GM23248 (cell line): ENCODE data around the gene EML1. TPM values are rescaled to one million over a fixed set of nuclear protein-coding genes. Genes with fewer than 3 reads are reported as not detected.

Experiments used
- DNase-seq: peaks from one replicate; pipeline ENCODE4 v3.0.0-alpha.2; 2015
- H2AFZ ChIP-seq: fragments of 200-600 bp; sonication (generic); 2 replicates; pipeline ENCODE4 v1.6.1; 2016; ENCODE audit warnings: antibody characterized with exemption
- H3F3A ChIP-seq: fragments of 200-600 bp; sonication (generic); 2 replicates; pipeline ENCODE4 v1.6.1; 2016; ENCODE audit warnings: mild to moderate bottlenecking, antibody characterized with exemption, mixed run types; ENCODE audit not compliant: insufficient read depth
- H3K27ac ChIP-seq: fragments of 200-600 bp; sonication (generic); 2 replicates; pipeline ENCODE4 v1.5.1; 2016; ENCODE audit warnings: mild to moderate bottlenecking
- H3K27me3 ChIP-seq: fragments of 200-600 bp; sonication (generic); replicated peaks from 2 replicates; pipeline ENCODE4 v1.6.1; 2016; ENCODE audit warnings: mild to moderate bottlenecking; ENCODE audit not compliant: insufficient read depth
- H3K36me3 ChIP-seq: fragments of 200-600 bp; sonication (generic); 2 replicates; pipeline ENCODE4 v1.6.1; 2016; ENCODE audit warnings: low read depth, mild to moderate bottlenecking
- H3K4me1 ChIP-seq: fragments of 200-600 bp; sonication (generic); 2 replicates; pipeline ENCODE4 v1.6.1; 2016; ENCODE audit warnings: mild to moderate bottlenecking; ENCODE audit not compliant: insufficient read depth
- H3K4me2 ChIP-seq: fragments of 200-600 bp; sonication (generic); one replicate; pipeline ENCODE4 v1.6.1; 2016; ENCODE audit warnings: mild to moderate bottlenecking; ENCODE audit not compliant: unreplicated experiment
- H3K4me3 ChIP-seq: fragments of 200-600 bp; sonication (generic); 2 replicates; pipeline ENCODE4 v1.5.1; 2016; ENCODE audit warnings: mild to moderate bottlenecking
- H3K79me2 ChIP-seq: fragments of 200-600 bp; sonication (generic); 2 replicates; pipeline ENCODE4 v1.6.1; 2016; ENCODE audit warnings: mild to moderate bottlenecking; ENCODE audit not compliant: insufficient read depth
- H3K9ac ChIP-seq: fragments of 200-600 bp; sonication (generic); 2 replicates; pipeline ENCODE4 v1.6.1; 2016; ENCODE audit warnings: mild to moderate bottlenecking
- H3K9me2 ChIP-seq: fragments of 200-600 bp; sonication (generic); 2 replicates; pipeline ENCODE4 v1.6.1; 2016; ENCODE audit warnings: mixed run types, mild to moderate bottlenecking, moderate library complexity; ENCODE audit not compliant: insufficient read depth
- H3K9me3 ChIP-seq: fragments of 200-600 bp; sonication (generic); one replicate; pipeline ENCODE4 v1.6.1; 2017; ENCODE audit warnings: low read depth
- H4K20me1 ChIP-seq: fragments of 200-600 bp; sonication (generic); 2 replicates; pipeline ENCODE4 v1.6.0; 2016; ENCODE audit not compliant: insufficient read depth
- EZH2 ChIP-seq: fragments of 200-600 bp; sonication (generic); IDR thresholded peaks from 2 replicates; pipeline ENCODE4 v1.6.1; 2018; ENCODE audit warnings: antibody characterized with exemption, mild to moderate bottlenecking; ENCODE audit not compliant: insufficient read depth, poor library complexity, severe bottlenecking
- EZH2phosphoT487 ChIP-seq: fragments of 200-600 bp; sonication (generic); IDR thresholded peaks from 2 replicates; pipeline ENCODE4 v1.6.1; 2018; ENCODE audit warnings: antibody characterized with exemption, moderate library complexity, mild to moderate bottlenecking, low read depth; ENCODE audit not compliant: insufficient read depth
- WGBS, 2 experiments: methylation state at CpG; one replicate each; pipeline ENCODE4 v1.1.6; 2015 to 2017; ENCODE audit warnings: low lambda C conversion rate in 2 of 2, low coverage in 1 of 2; ENCODE audit errors: missing lambda C conversion rate in 2 of 2; 5-methylcytosine and 5-hydroxymethylcytosine counted together
- in situ Hi-C: fragments of 300-500 bp; cut with MboI; formaldehyde crosslinking; loops from 2 replicates; pipeline ENCODE4 v1.15.0; 2020
- polyA plus RNA-seq: library from polyadenylated mRNA; unstranded; fragments of >200 nt; fragmentation: Nextera tagmentation; extraction: Ambion mirVana; gene quantifications from 2 replicates; pipeline ENCODE4 v1.2.1, GENCODE V29; 2016
- total RNA-seq: library from RNA; depleted of rRNA; stranded (reverse); fragments of >200 nt; shearing (Covaris generic); gene quantifications from 2 replicates; pipeline ENCODE4 v1.2.3, GENCODE V29; 2014

The EML1 gene
- total and polyA plus RNA-seq, 2 experiments from 2014 or later, result 14.8 to 17.9 TPM

DNA sequence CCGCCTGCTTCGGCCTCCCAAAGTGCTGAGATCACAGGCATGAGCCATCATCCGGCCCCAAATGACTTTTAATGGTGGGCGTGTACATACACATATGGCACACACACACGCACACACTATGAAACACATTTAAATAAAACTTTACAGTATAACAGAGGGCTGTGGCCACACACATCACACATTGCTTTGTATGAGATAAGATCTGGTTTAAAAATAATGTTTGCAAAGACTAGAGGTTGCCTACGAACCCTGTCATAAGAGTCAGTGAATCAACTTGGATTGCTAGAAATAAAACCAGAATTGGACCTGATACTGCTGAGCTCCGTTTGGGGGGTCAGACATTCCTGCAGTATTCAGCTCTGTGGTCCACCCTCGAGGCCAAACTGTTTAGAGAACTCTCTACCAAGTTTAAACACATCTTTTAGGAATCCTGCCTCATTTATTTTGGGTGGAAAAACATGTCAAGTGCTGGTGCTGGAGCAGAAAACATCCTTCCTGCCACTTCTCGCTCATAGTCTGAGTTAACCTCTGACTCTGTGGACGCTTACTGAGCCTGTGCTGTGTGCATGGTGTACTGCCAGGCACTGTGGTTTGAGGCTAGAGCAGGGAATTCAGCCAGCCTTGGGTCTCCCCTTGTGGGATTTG is 47.8 kb upstream of the EML1 start:
- WGBS, 2 experiments, result 64 to 67% methylated on average over 10 of the region's 10 CpGs
- no peaks in the 10 kb centered on the region for H3K36me3 ChIP-seq
- H3K9me2 ChIP-seq, result no peaks in the 10 kb centered on the region
- no peaks in the 10 kb centered on the region for H3K79me2 ChIP-seq
- H3K4me3 ChIP-seq, result no peak overlapping the region
- peak overlapping the region; percentile 12 for H3K4me2 ChIP-seq
- H3K9ac ChIP-seq, result no peak overlapping the region
- TF ChIP-seq EZH2phosphoT487, result no peak
- no peak for TF ChIP-seq EZH2
- no peak overlapping the region for H3K27ac ChIP-seq
- in situ Hi-C loops, result no loop called here
- DNase-seq, result peak; percentile 59
- H3F3A ChIP-seq, result peaks cover 17% of the 10 kb centered on the region; the same call in 1 of the 2 replicates
- H3K9me3 ChIP-seq, result no peaks in the 10 kb centered on the region
- H2AFZ ChIP-seq, result no peak overlapping the region
- H3K4me1 ChIP-seq, result no peaks in the 10 kb centered on the region; the same call in 1 of the 2 replicates
- H3K27me3 ChIP-seq, result no peaks in the 10 kb centered on the region
- no peaks in the 10 kb centered on the region for H4K20me1 ChIP-seq

DNA sequence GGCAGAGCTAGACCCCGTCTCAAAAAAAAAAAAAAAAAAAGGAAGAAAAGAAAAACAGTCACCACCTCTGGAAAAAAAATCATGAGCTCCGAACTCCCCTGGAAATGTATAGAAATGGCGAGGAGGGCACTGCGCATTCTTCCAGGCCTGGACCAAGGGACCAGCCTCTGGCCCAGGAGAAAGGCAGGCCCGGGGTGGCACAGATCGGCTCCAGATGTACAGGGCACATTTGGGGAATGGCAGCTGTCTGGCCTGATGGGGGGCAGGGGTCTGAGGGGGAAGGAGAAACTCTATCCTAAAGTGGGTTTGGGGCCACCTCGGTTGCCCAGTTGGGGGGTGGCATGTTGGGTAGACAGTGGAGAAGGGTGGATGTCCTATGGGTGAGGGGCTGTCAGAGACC is 46.0 kb upstream of the EML1 start:
- Histone ChIP-seq H2AFZ (no peak overlapping the region), H3K79me2 (no peaks in the 10 kb centered on the region), H3K27ac (no peak overlapping the region), H3K9ac (no peak overlapping the region), H3K9me2 (no peaks in the 10 kb centered on the region), H3F3A (peaks cover 17% of the 10 kb centered on the region; the same call in 1 of the 2 replicates), H4K20me1 (no peaks in the 10 kb centered on the region), H3K27me3 (no peaks in the 10 kb centered on the region), H3K4me3 (no peak overlapping the region), H3K4me2 (no peak overlapping the region), H3K4me1 (peaks cover 4% of the 10 kb centered on the region), H3K36me3 (no peaks in the 10 kb centered on the region), H3K9me3 (no peaks in the 10 kb centered on the region)
- in situ Hi-C loops, result no loop called here
- no peak for DNase-seq
- WGBS, 2 experiments, result 95 to 98% methylated on average over 5 to 7 of the region's 7 CpGs
- no peak for TF ChIP-seq EZH2
- no peak for TF ChIP-seq EZH2phosphoT487

DNA sequence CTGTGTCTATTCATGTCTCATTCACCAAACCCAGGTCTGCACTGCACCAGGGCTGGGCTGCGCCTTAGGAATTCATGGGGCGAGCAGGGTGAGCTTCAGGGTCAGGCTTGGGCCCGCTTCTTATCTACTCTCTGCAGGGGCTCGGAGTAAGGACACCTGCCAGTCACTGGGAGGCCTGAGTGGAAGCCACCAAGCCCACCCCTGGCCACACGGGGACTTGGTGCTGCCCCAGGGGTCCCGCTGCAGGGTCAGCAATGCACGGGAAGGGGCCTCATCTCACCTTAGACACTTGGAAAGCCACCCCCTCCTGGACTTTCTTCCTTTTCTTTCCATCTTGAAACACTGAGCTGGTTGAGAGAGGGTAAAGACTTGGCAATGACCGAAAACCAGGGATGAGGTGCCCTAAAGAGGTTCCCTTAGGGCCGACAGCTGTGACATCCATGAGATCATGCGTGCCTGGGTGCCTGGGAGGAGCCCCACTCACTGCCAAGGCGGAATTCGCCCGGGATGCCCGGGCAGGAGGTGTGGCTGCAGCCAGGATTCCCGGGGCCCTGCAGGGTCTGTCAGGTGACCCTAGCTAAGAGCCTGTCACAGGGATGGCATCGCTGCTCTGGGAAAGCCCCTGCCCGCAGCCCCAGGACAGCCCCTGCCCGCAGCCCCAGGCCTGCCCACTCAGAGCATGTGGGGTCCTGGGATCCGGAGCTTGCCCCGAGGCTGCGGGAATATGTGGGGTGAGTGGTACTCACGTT is 45.5 kb upstream of the EML1 start:
- H4K20me1 ChIP-seq, result no peaks in the 10 kb centered on the region
- H3K4me2 ChIP-seq, result no peak overlapping the region
- peaks cover 9% of the 10 kb centered on the region for H3K4me1 ChIP-seq
- no peak overlapping the region for H3K9ac ChIP-seq
- no peaks in the 10 kb centered on the region for H3K27me3 ChIP-seq
- DNase-seq, result no peak
- in situ Hi-C loops, result no loop called here
- no peaks in the 10 kb centered on the region for H3K79me2 ChIP-seq
- H3F3A ChIP-seq, result peaks cover 17% of the 10 kb centered on the region; the same call in 1 of the 2 replicates
- H3K27ac ChIP-seq, result no peak overlapping the region
- no peaks in the 10 kb centered on the region for H3K9me3 ChIP-seq
- no peaks in the 10 kb centered on the region for H3K9me2 ChIP-seq
- H3K36me3 ChIP-seq, result no peaks in the 10 kb centered on the region
- TF ChIP-seq EZH2 (no peak), EZH2phosphoT487 (no peak)
- 90 to 91% methylated on average over 21 to 22 of the region's 22 CpGs for WGBS, 2 experiments
- H2AFZ ChIP-seq, result no peak overlapping the region
- no peak overlapping the region for H3K4me3 ChIP-seq

DNA sequence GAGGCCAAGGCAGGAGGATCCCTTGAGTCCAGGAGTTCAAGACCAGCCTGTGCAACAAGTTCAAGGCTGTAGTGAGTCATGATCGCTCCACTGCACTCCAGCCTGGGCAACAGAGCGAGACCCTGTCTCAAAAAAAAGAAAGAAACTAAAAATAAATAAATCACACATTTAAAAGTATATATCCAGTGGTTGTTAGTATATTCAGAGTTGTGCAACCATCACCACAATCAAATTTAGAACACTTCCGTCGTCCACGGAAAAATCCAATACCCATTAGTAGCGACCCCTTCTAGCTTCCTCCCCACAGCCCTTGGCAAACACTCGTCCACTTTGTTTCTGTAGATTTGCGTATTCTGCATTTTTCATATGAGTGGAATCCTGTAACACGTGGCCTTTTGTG is 44.7 kb upstream of the EML1 start:
- Histone ChIP-seq H3K4me3 (no peak overlapping the region), H4K20me1 (no peaks in the 10 kb centered on the region), H3K27me3 (no peaks in the 10 kb centered on the region), H3K4me1 (peaks cover 14% of the 10 kb centered on the region), H3K9me2 (no peaks in the 10 kb centered on the region), H3K9ac (no peak overlapping the region), H3F3A (peaks cover 17% of the 10 kb centered on the region; the same call in 1 of the 2 replicates), H3K36me3 (no peaks in the 10 kb centered on the region), H3K4me2 (no peak overlapping the region), H3K9me3 (no peaks in the 10 kb centered on the region), H3K79me2 (no peaks in the 10 kb centered on the region), H2AFZ (no peak overlapping the region), H3K27ac (no peak overlapping the region)
- in situ Hi-C loops, result no loop called here
- DNase-seq, result no peak
- 82 to 84% methylated on average over 9 of the region's 9 CpGs for WGBS, 2 experiments
- TF ChIP-seq EZH2, result no peak
- TF ChIP-seq EZH2phosphoT487, result no peak
